Natural killer cell (primary cell): Measurements from ENCODE around the gene SNAPC5. TPM values are rescaled to one million over a fixed set of nuclear protein-coding genes. Genes with fewer than 3 reads are reported as not detected.

Experiments used
- ATAC-seq, 3 donors: fragments of 150-1000 bp in 2 of 3; fragments of 200-7000 bp in 1 of 3; cut with Tn5 transposase; 1 replicate in 1 of 3; 2 replicates in 2 of 3; pipeline ENCODE4 v1.10.0; 2021; ENCODE audit warnings: mild to moderate bottlenecking in 2 of 3, moderate library complexity in 2 of 3
- DNase-seq, 2 donors: peaks; one replicate each; pipeline versions ENCODE4 v3.0.0 to v3.0.0-alpha.2; 2013 to 2021; ENCODE audit warnings: mixed read lengths in 1 of 2
- H3K27ac ChIP-seq: one replicate; pipeline ENCODE4 v1.5.1; 2013; ENCODE audit warnings: mild to moderate bottlenecking, low read length
- H3K27me3 ChIP-seq: one replicate; pipeline ENCODE4 v1.6.1; 2013; ENCODE audit warnings: low read length; ENCODE audit not compliant: control insufficient read depth, insufficient read depth
- H3K36me3 ChIP-seq: one replicate; pipeline ENCODE4 v1.6.1; 2013; ENCODE audit warnings: low read length; ENCODE audit not compliant: control insufficient read depth, insufficient read depth
- H3K4me1 ChIP-seq: one replicate; pipeline ENCODE4 v1.6.1; 2013; ENCODE audit warnings: low read length; ENCODE audit not compliant: control insufficient read depth, insufficient read depth
- H3K4me3 ChIP-seq: one replicate; pipeline ENCODE4 v1.5.1; 2013; ENCODE audit warnings: low read length
- H3K9me3 ChIP-seq: one replicate; pipeline ENCODE4 v1.6.1; 2013; ENCODE audit warnings: low read length; ENCODE audit not compliant: control insufficient read depth, insufficient read depth
- H3K27ac Mint-ChIP-seq, 2 donors: one replicate each; pipeline ENCODE4 v1.8.0; 2022; ENCODE audit warnings: mild to moderate bottlenecking in 2 of 2, mixed read lengths in 2 of 2, moderate library complexity in 1 of 2
- H3K27me3 Mint-ChIP-seq, 2 donors: one replicate each; pipeline ENCODE4 v1.8.0; 2022; ENCODE audit warnings: low read depth in 2 of 2, mixed read lengths in 2 of 2
- H3K36me3 Mint-ChIP-seq: one replicate; pipeline ENCODE4 v1.8.0; 2022; ENCODE audit warnings: mixed read lengths
- H3K4me1 Mint-ChIP-seq, 2 donors: one replicate each; pipeline ENCODE4 v1.8.0; 2022; ENCODE audit warnings: mixed read lengths in 2 of 2
- H3K4me3 Mint-ChIP-seq: one replicate; pipeline ENCODE4 v1.8.0; 2022; ENCODE audit warnings: mild to moderate bottlenecking, moderate library complexity, mixed read lengths
- H3K9me3 Mint-ChIP-seq, 2 donors: one replicate each; pipeline ENCODE4 v1.8.0; 2022; ENCODE audit warnings: mixed read lengths in 2 of 2
- CTCF ChIP-seq: fragments of 200-600 bp; IDR thresholded peaks from one replicate; pipeline ENCODE4 v1.8.0; 2022; ENCODE audit warnings: antibody characterized with exemption
- WGBS: methylation state at CpG from one replicate; pipeline ENCODE4 v1.1.7; 2013; ENCODE audit warnings: missing lambda C conversion rate; ENCODE audit not compliant: insufficient coverage; 5-methylcytosine and 5-hydroxymethylcytosine counted together
- intact Hi-C: fragments of 100-400 bp; cut with micrococcal nuclease; formaldehyde crosslinking; loops from one replicate; pipeline ENCODE4 v1.14.2; 2022
- total RNA-seq, 4 donors: library from RNA; stranded (reverse); fragments of 120-200 nt in 1 of 4; gene quantifications; one replicate each; pipeline versions ENCODE4 v1.2.3 to v1.2.4, GENCODE V29; 2013 to 2022

The SNAPC5 gene
- total RNA-seq, 3 donors from 2014 or later (not counting 1 experiment from before 2014, with no cell fraction given) = 17.2 to 25.2 (median 24.3) TPM

GRCh38 chr15:66494262-66494661 is 3.3 kb downstream of the SNAPC5 start:
- Histone ChIP-seq H3K36me3 (peaks cover 66% of the 10 kb centered on the region), H3K9me3 (no peaks in the 10 kb centered on the region), H3K4me1 (peaks cover 21% of the 10 kb centered on the region), H3K27me3 (no peaks in the 10 kb centered on the region), H3K4me3 (no peak overlapping the region), H3K27ac (no peak overlapping the region)
- peak overlapping the region in 1 of 2 donors; percentile 37 for H3K27ac Mint-ChIP-seq
- DNase-seq (no peak), ATAC-seq (no peak)
- peaks cover 13 to 35% of the 10 kb centered on the region in 2 donors for H3K4me1 Mint-ChIP-seq
- 90% methylated on average over 2 of the region's 2 CpGs for WGBS
- intact Hi-C loops = no loop called here
- H3K36me3 Mint-ChIP-seq = no peaks in the 10 kb centered on the region
- H3K9me3 Mint-ChIP-seq = no peaks in the 10 kb centered on the region
- TF ChIP-seq CTCF = no peak
- H3K27me3 Mint-ChIP-seq = no peaks in the 10 kb centered on the region
- no peak overlapping the region for H3K4me3 Mint-ChIP-seq

GRCh38 chr15:66491846-66492245 is 5.7 kb downstream of the SNAPC5 start:
- 100% methylated on average over 2 of the region's 3 CpGs for WGBS
- Mint-ChIP-seq H3K9me3 (no peaks in the 10 kb centered on the region), H3K27ac (no peak overlapping the region), H3K36me3 (no peaks in the 10 kb centered on the region), H3K27me3 (no peaks in the 10 kb centered on the region), H3K4me3 (no peak overlapping the region), H3K4me1 (peaks cover under 1 to 17% of the 10 kb centered on the region in 2 donors)
- Histone ChIP-seq H3K36me3 (peaks cover 76% of the 10 kb centered on the region), H3K4me1 (peaks cover 10% of the 10 kb centered on the region), H3K9me3 (no peaks in the 10 kb centered on the region), H3K27ac (no peak overlapping the region), H3K4me3 (no peak overlapping the region), H3K27me3 (no peaks in the 10 kb centered on the region)
- no peak for ATAC-seq
- intact Hi-C loops = no loop called here
- no peak for TF ChIP-seq CTCF
- no peak for DNase-seq

- H3K27me3 Mint-ChIP-seq = no peaks in the 10 kb centered on the region
- H3K27ac ChIP-seq = no peak overlapping the region
- H3K27ac Mint-ChIP-seq = no peak overlapping the region
- no peaks in the 10 kb centered on the region for H3K9me3 Mint-ChIP-seq
- H3K4me1 Mint-ChIP-seq = peaks cover 0 to 10% of the 10 kb centered on the region in 2 donors
- H3K36me3 ChIP-seq = peaks cover 78% of the 10 kb centered on the region
- 93% methylated on average over 6 of the region's 6 CpGs for WGBS
- intact Hi-C loops = no loop called here
- no peaks in the 10 kb centered on the region for H3K27me3 ChIP-seq
- TF ChIP-seq CTCF = no peak
- H3K9me3 ChIP-seq = no peaks in the 10 kb centered on the region
- H3K4me3 ChIP-seq = no peak overlapping the region
- no peak overlapping the region for H3K4me3 Mint-ChIP-seq
- no peaks in the 10 kb centered on the region for H3K4me1 ChIP-seq
- ATAC-seq = no peak
- no peaks in the 10 kb centered on the region for H3K36me3 Mint-ChIP-seq
- no peak for DNase-seq
These were observed 8.3 kb downstream of the SNAPC5 start for GRCh38 chr15:66489179-66489791.

GRCh38 chr15:66488525-66488924 is 9.0 kb downstream of the SNAPC5 start:
- H3K27ac ChIP-seq = no peak overlapping the region
- WGBS = 97% methylated on average over 5 of the region's 5 CpGs
- Mint-ChIP-seq H3K27ac (no peak overlapping the region), H3K4me3 (no peak overlapping the region), H3K36me3 (no peaks in the 10 kb centered on the region), H3K9me3 (no peaks in the 10 kb centered on the region), H3K4me1 (peaks cover 0 to 8% of the 10 kb centered on the region in 2 donors), H3K27me3 (no peaks in the 10 kb centered on the region)
- H3K4me1 ChIP-seq = no peaks in the 10 kb centered on the region
- no peaks in the 10 kb centered on the region for H3K27me3 ChIP-seq
- intact Hi-C loops = no loop called here
- H3K36me3 ChIP-seq = peaks cover 71% of the 10 kb centered on the region
- H3K9me3 ChIP-seq = no peaks in the 10 kb centered on the region
- DNase-seq (no peak), ATAC-seq (no peak)
- H3K4me3 ChIP-seq = no peak overlapping the region
- no peak for TF ChIP-seq CTCF
